ENCODE results near the gene ZNF296.

ZNF296 gene

GRCh38 chr19:45051929-45052579 is 24.2 kb downstream of the ZNF296 start:
- Histone ChIP-seq H3K36me3 (ENCODE audit: insufficient read depth, low read length) (peaks cover 52% of the 10 kb centered on the region), H2AFZ (ENCODE audit: low read depth, low read length) (no peak overlapping the region), H3K4me3 (ENCODE audit: low read length) (no peak overlapping the region), H3K9me3 (ENCODE audit: low read length) (no peaks in the 10 kb centered on the region), H3K4me1 (ENCODE audit: insufficient read depth, low read length) (no peaks in the 10 kb centered on the region), H3K27me3 (ENCODE audit: insufficient read depth, low read length) (no peaks in the 10 kb centered on the region)

DNA sequence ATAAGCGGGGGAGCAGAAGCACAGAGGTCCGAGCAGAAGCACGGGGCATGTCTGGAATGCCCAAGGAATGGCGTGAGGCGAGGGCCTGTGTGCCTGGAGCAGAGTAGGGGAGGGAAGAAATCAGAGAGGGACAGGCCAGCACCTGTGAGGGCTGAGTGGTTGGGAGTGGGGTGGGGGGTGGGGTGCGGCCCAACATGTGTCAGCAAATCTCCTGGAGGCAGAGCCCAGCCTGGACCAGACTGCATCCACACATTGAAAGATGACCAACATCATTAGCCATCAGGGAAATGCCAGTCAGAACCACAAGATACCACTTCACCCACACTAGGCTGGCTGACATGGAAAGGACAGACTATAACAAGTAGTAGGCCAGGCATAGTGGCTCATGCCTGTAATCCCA is 26.2 kb downstream of the ZNF296 start:
- peaks cover 13% of the 10 kb centered on the region for H3K4me1 ChIP-seq (ENCODE audit: insufficient read depth, low read length)
- no peaks in the 10 kb centered on the region for H3K9me3 ChIP-seq (ENCODE audit: low read length)
- no peak overlapping the region for H2AFZ ChIP-seq (ENCODE audit: low read depth, low read length)
- H3K27me3 ChIP-seq (ENCODE audit: insufficient read depth, low read length), result no peaks in the 10 kb centered on the region
- H3K4me3 ChIP-seq (ENCODE audit: low read length), result no peak overlapping the region
- H3K36me3 ChIP-seq (ENCODE audit: insufficient read depth, low read length), result peaks cover 44% of the 10 kb centered on the region

GRCh38 chr19:45049073-45049736 is 27.1 kb downstream of the ZNF296 start:
- H3K9me3 ChIP-seq (ENCODE audit: low read length), result no peaks in the 10 kb centered on the region
- H3K4me1 ChIP-seq (ENCODE audit: insufficient read depth, low read length), result peaks cover 13% of the 10 kb centered on the region
- H2AFZ ChIP-seq (ENCODE audit: low read depth, low read length), result no peak overlapping the region
- H3K4me3 ChIP-seq (ENCODE audit: low read length), result no peak overlapping the region
- H3K27me3 ChIP-seq (ENCODE audit: insufficient read depth, low read length), result no peaks in the 10 kb centered on the region
- H3K36me3 ChIP-seq (ENCODE audit: insufficient read depth, low read length), result peaks cover 44% of the 10 kb centered on the region

GRCh38 chr19:45047188-45047797 is 29.0 kb downstream of the ZNF296 start:
- Histone ChIP-seq H3K36me3 (ENCODE audit: insufficient read depth, low read length) (peaks cover 34% of the 10 kb centered on the region), H3K4me1 (ENCODE audit: insufficient read depth, low read length) (peaks cover 13% of the 10 kb centered on the region), H3K9me3 (ENCODE audit: low read length) (no peaks in the 10 kb centered on the region), H2AFZ (ENCODE audit: low read depth, low read length) (no peak overlapping the region), H3K27me3 (ENCODE audit: insufficient read depth, low read length) (no peaks in the 10 kb centered on the region), H3K4me3 (ENCODE audit: low read length) (no peak overlapping the region)

DNA sequence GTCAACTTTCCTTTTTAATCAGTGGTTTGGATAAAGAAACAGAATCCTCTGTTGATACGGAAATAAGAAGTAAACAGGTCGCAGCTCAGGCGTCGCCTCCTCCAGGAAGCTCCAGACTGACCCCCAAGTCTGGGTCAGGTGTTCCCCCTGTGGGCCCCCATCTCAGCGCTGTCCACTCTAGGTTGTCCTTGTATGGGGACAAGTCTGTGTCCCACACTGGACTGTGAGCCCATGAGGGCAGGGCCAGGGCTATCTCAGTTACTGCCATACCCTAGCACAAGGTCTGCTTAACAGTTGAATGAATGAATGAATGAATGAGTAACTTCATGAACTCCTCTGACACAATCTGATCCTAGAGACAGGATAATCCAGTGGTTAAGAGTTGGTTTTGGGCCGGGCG is 29.9 kb downstream of the ZNF296 start:
- H3K9me3 ChIP-seq (ENCODE audit: low read length), result no peaks in the 10 kb centered on the region
- H3K27me3 ChIP-seq (ENCODE audit: insufficient read depth, low read length), result no peaks in the 10 kb centered on the region
- no peak overlapping the region for H3K4me3 ChIP-seq (ENCODE audit: low read length)
- H3K4me1 ChIP-seq (ENCODE audit: insufficient read depth, low read length), result peaks cover 13% of the 10 kb centered on the region
- peaks cover 37% of the 10 kb centered on the region for H3K36me3 ChIP-seq (ENCODE audit: insufficient read depth, low read length)
- H2AFZ ChIP-seq (ENCODE audit: low read depth, low read length), result no peak overlapping the region

- Histone ChIP-seq H3K36me3 (ENCODE audit: insufficient read depth, low read length) (peaks cover 42% of the 10 kb centered on the region), H3K27me3 (ENCODE audit: insufficient read depth, low read length) (no peaks in the 10 kb centered on the region), H3K4me3 (ENCODE audit: low read length) (no peak overlapping the region), H3K9me3 (ENCODE audit: low read length) (no peaks in the 10 kb centered on the region), H3K4me1 (ENCODE audit: insufficient read depth, low read length) (peaks cover 13% of the 10 kb centered on the region), H2AFZ (ENCODE audit: low read depth, low read length) (no peak overlapping the region)
Measured at GRCh38 chr19:45045671-45046353, 30.5 kb downstream of the ZNF296 start.

GRCh38 chr19:45041125-45041524 is 35.2 kb downstream of the ZNF296 start:
- Histone ChIP-seq H3K9me3 (ENCODE audit: low read length) (no peaks in the 10 kb centered on the region), H3K36me3 (ENCODE audit: insufficient read depth, low read length) (peaks cover 46% of the 10 kb centered on the region), H3K27me3 (ENCODE audit: insufficient read depth, low read length) (no peaks in the 10 kb centered on the region), H3K4me3 (ENCODE audit: low read length) (no peak overlapping the region), H2AFZ (ENCODE audit: low read depth, low read length) (no peak overlapping the region), H3K4me1 (ENCODE audit: insufficient read depth, low read length) (peaks cover 21% of the 10 kb centered on the region)

- Histone ChIP-seq H3K9me3 (ENCODE audit: low read length) (no peaks in the 10 kb centered on the region), H3K4me3 (ENCODE audit: low read length) (peak overlapping the region; percentile 100), H3K36me3 (ENCODE audit: insufficient read depth, low read length) (peaks cover 40% of the 10 kb centered on the region), H2AFZ (ENCODE audit: low read depth, low read length) (no peak overlapping the region), H3K4me1 (ENCODE audit: insufficient read depth, low read length) (peaks cover 12% of the 10 kb centered on the region), H3K27me3 (ENCODE audit: insufficient read depth, low read length) (no peaks in the 10 kb centered on the region)
Measured at GRCh38 chr19:45040059-45040771, 36.1 kb downstream of the ZNF296 start.

DNA sequence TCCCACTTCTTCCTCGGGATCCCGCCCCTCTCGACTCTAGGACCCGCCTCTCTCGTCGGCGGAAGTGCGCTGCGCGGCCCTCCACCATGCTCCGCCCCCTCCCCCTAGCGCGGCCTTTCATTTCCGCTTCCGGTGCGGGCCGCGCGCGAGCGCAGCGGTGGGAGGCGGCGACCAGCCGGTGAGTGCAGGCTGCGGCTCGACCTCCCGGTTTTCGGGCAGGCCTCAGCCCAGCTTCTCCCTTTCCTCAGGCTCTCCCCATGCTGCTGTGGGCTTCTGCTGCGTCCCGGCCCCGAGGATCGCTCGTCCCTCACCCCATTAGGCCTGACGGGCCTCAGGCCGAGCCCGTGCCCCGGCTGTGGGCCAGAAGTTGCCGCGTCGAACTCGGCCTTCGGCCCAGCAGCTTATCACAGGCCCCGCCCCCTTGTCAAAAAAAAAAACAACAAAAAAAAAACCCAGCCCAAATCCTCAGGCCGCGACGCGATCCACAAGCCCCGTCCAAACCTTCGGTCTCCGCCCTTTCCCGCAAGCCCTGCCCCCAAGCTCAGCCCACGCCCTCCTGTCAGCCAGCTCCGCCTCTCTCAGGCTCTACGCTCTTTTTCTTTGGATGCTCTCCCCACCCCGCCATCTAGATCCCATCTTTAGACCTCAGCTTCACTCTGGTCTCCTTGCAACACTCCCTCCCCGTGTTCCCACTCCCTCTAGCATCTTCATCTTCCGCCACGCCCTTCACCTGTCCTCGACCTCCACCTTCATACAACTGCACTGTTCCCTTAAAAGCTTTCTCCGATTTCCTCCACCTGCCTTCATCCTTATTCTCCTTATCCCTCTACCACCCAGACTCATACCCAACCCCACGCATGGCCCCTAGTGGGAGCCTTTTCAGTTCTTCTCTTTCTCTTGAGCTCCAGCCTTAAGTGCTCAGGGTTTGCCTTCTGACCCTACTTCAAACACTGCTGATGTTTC is 37.1 kb downstream of the ZNF296 start, which contains the start of gene CLASRP:
Gene CLASRP, plus strand, starts transcription at position 115 of the 963 bp plus-strand sequence. CDS start 1,168 bp downstream, outside the sequence.
- no peak within 1 kb of the TSS for H2AFZ ChIP-seq (ENCODE audit: low read depth, low read length)
- peak within 1 kb of the TSS; percentile 100 for H3K4me3 ChIP-seq (ENCODE audit: low read length)
- H3K4me1 ChIP-seq (ENCODE audit: insufficient read depth, low read length), result peaks cover 11% of the 10 kb centered on the region
- H3K27me3 ChIP-seq (ENCODE audit: insufficient read depth, low read length), result no peaks in the 10 kb centered on the region
- peaks cover 30% of the 10 kb centered on the region for H3K36me3 ChIP-seq (ENCODE audit: insufficient read depth, low read length)
- no peaks in the 10 kb centered on the region for H3K9me3 ChIP-seq (ENCODE audit: low read length)

GRCh38 chr19:45037393-45038169 is 38.7 kb downstream of the ZNF296 start:
- Histone ChIP-seq H3K4me1 (ENCODE audit: insufficient read depth, low read length) (peaks cover 11% of the 10 kb centered on the region), H2AFZ (ENCODE audit: low read depth, low read length) (no peak overlapping the region), H3K4me3 (ENCODE audit: low read length) (no peak overlapping the region), H3K36me3 (ENCODE audit: insufficient read depth, low read length) (peaks cover 24% of the 10 kb centered on the region), H3K9me3 (ENCODE audit: low read length) (no peaks in the 10 kb centered on the region), H3K27me3 (ENCODE audit: insufficient read depth, low read length) (no peaks in the 10 kb centered on the region)

- peaks cover 11% of the 10 kb centered on the region for H3K4me1 ChIP-seq (ENCODE audit: insufficient read depth, low read length)
- no peaks in the 10 kb centered on the region for H3K27me3 ChIP-seq (ENCODE audit: insufficient read depth, low read length)
- H3K9me3 ChIP-seq (ENCODE audit: low read length), result peaks cover 3% of the 10 kb centered on the region
- H3K4me3 ChIP-seq (ENCODE audit: low read length), result no peak overlapping the region
- no peak overlapping the region for H2AFZ ChIP-seq (ENCODE audit: low read depth, low read length)
- peaks cover 10% of the 10 kb centered on the region for H3K36me3 ChIP-seq (ENCODE audit: insufficient read depth, low read length)
Measured at GRCh38 chr19:45035755-45036154, 40.5 kb downstream of the ZNF296 start.

Measured in neuron (in vitro differentiated cells).